ENCODE measurements around the gene CPLX4.

CPLX4 gene, protein sequence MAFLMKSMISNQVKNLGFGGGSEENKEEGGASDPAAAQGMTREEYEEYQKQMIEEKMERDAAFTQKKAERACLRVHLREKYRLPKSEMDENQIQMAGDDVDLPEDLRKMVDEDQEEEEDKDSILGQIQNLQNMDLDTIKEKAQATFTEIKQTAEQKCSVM

DNA sequence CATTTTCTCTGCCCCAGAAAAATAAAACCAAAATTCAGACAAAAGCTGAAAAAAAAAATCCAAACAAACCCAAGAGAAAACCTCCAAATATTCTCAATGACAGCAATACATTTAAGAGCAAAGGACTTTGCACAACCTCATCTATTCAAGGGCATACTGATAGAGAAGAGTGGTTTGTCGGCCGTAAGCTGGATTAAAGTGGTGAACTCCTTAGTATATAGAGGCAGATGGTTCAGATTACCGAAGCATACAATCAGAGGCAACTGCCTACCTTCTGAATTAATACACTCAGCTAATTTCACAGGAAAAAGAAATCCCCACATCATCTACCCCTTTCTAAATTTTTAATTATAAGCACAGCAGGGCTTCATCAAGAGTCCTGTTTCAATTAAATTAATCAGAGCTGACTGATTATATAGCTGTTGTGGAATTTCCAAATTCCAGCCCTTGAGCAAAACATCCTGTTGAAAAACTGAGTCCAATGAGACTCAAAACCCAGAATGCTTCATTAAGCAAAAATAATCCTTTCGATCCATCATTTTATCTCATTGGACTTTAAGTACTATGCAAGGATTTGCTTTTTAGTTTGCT, at the start of gene CPLX4:
CPLX4 (minus strand) TSS at position 190 of the 591 bp plus-strand sequence; CDS start at position 3, 187 bp downstream.
- DNase-seq (ENCODE audit: low read depth): no peak

DNA sequence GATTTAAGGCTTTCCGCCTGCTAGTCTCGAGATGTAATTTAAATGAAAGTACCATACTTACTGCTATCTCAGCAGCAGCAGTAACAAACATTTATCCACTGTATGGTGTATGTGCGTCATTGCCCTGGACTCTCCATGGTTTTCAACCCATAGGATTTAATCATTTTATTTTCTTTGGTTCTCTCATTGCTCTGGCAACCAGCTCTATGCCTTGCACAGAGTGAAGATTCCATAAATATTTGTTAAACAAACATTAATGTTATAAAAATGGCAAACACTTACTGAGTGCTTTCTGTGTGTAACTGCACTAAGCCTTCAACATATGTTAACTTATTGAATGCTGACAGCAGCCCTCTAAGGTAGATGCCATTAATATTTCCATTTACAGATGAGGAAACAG, 41.9 kb upstream of the CPLX4 start:
- DNase-seq (ENCODE audit: low read depth): no peak

DNA sequence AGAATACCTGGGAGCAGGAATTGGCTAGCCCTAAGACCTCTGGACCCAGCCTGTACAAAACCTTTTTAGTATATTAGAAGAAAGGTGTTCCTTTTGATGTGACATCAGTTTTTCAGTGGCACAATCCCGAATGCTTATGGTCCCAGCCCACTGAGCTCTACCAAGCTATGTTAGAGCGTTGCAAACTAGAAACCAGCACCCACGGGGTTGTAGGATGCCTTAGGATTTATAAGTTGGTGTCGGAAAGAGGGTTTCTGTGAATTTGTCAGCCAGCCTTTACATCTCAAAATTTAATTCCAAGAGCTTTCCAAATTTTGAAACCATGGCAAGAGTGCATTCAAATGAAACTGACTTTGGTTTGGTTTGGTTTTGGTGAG, 41.1 kb upstream of the CPLX4 start:
- DNase-seq (ENCODE audit: low read depth): no peak

DNA sequence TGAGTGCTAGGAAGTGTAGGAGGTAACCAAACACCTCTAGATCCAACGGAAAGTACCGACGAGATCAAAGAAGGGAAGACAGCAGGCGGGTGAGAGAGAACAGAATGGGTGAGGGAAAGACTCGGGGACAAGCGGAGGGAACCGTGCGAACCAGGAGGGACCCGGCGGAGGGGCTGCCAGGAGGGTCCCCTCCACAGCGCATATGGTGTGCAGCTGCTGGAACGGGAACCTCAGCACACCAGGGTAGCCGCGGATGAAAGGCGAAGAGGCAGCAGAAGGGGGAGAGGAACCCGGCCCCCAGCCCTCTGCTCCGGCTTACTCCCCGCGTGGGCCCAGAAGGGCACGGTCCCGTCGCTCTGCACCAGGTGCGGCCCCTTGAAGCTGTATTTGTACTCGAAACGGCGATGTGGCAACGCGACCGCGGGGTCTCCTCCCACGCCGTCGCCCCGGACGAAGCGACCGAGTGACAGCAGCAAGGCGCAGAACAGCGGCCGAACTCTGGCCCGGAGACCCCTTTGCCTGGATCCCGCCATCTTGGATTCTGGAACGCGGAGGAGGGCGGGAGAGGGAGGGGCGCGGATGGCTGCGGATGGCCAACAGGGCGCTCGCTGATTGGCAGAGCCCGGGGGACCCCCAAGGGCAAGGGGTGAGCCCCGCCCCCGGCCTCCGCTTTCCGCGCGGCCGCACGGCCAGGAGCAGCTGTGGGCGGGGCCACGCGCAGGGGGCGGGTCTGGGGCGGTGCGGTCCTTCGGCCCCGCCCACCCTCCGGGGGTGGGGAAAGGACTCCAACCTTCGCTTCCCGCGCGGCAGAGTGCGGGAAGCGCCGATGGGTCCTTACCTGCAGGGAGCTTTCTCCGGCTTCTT, 40.5 kb upstream of the CPLX4 start, which contains the start of gene LMAN1:
LMAN1 (minus strand) TSS at position 554 of the 864 bp plus-strand sequence; CDS start at position 533, 21 bp downstream.
- DNase-seq (ENCODE audit: low read depth): peak; percentile 90

DNA sequence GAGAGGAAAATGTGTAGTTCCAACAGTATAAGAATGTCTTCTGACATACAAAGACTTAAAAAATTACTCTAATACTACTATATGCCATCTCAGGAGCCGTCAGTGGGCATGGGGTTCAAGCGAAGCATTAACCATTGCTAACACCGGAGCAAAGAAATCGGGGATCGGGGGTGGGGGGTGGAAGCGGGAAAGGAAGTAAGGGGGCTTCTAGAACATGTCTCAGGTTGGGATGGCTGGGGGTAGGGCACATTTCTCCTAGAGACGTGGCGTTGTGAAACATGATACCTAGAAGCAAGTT, 39.9 kb upstream of the CPLX4 start:
- DNase-seq (ENCODE audit: low read depth): no peak

DNA sequence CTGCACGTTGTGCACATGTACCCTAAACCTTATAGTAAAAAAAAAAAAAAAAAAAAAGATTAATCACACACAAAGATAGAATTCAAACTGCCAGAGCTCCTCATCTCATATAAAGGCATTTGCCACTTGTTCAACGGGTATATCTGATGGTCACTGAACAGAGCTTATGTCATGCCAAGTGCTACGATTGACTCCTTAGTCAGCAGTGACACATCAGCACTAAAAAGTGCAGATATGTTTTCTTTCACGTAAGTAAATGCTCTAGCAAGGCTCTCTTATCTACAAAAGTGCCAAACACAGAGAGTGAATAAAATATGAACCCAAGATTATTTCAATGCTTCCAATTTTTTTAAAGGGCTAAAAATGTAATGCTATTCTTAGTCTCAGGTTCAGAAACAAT, 39.5 kb upstream of the CPLX4 start:
- DNase-seq (ENCODE audit: low read depth): no peak

DNA sequence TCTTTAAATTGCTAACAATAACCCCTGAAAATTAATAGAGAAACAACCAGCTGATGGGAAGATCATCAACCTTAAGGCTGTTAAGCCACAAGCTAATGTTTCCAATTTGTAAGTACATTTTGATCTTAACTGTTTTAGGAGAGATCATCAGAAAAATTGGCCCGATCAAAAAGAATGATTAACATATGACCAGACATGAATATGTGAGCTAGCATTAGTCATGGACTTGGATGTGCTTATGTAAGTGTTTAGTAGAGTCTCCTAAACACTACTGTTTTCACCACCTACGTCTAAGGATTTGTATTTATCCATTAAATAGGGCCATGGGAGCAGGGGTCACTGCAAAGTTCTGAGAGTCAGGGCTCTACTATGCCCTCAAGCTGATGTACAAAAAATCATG, 36.3 kb upstream of the CPLX4 start:
- no peak for DNase-seq (ENCODE audit: low read depth)

DNA sequence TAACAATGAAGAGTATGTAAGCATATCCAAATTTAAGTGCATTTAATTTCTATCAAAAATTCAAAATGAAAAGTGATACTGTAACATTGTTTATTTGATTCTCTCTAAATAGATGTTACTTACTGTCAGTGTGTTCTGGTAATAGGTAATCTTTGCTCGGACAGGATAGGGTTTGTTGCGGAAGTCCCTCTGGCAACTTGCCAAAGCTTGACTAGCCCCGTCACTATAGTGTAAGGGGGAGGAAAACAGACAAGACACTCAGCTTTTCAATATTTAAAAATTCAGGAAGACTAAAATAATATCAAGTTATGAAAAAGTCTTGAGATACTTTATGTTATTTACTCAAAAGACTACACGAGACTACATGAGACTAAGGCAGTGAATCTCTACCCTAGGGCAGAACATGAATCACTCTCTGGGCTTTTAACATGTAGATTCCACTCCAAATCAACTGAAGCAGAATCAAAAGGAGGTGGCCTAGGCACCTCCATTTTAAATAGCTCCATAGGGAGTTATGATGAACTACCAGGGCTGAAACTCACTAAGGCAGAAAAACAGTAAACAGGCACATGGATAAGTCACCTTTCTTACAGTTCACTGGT, 34.7 kb upstream of the CPLX4 start:
- no peak for DNase-seq (ENCODE audit: low read depth)

DNA sequence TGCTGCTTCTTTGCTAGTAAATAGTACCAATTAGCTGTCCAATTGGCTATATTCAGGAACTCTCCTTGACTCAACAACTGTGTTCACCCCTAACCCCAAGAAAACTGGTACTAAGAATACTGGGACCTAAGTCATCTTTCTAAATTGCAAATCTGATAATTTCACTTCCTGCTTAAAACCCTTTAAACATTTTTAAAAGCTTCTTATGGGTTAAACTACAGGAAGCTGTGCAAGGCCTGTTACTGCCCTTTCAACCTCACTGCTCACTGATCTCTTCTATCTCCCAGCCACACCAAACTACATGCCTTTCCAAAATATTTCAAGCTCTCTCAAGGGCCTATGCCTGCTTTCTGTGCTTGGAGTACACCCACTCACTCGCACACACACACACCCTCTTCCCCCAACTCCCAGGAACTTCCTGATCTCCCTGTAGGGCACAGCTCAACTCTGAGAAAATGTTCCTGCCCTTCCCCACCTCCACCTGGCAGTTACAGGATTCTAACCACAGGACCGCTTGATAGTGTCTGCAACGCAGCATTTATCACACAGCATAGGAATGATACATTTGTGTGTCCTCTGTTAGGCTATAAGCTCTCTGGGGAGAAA, 33.9 kb upstream of the CPLX4 start:
- DNase-seq (ENCODE audit: low read depth): no peak

DNA sequence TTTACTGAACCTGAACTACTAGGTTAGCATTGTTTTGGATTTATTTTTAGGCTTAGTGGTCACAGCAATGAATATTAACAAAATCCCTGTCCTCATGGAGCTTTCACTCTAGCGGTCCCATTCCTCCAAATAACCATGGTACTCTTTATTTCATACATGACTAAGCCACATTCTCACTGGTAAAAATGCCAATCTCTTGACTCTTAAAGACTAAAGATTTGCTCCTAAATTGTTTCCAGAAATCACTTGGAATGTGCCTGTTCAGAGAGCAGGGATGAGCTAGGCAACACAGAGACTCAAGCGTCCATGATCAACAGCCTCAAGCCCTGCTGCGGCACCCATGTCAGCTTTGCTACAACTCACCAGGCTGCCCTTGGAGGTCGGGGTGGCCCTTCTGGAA, 27.1 kb upstream of the CPLX4 start:
- no peak for DNase-seq (ENCODE audit: low read depth)

DNA sequence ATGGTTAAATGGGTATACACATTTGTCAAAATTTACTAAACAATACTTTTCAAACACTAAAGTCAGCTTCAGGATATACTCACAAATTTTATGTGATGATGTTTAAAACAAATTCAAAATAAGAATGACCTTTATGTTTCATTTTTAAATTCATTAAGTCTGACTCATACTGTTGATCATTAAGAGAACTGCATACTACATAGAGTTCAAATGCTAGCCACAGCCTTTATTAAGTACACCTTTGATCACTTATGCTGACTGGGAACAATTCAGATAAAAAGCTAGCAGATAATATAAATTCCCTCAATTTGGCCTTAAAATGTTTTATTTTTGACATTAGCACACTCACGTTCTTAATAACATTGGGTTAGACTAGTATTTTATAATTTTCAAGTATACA, 26.5 kb upstream of the CPLX4 start:
- DNase-seq (ENCODE audit: low read depth): no peak

DNA sequence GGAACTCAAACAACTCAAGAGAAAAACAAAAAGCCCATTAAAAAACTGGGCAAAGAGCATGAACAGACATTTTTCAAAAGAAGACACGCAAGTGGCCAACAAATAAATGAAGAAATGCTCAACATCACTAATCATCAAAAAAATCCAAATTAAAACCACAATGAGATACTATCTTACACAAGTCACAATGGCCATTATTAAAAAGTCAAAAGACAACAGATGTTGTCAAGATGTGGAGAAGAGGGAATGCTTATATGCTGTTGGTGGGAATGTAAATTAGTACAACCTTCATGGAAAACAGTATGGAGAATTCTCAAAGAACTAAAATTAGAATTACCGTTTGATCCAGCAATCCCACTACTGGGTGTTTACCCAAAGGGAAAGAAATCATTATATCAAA, 25.5 kb upstream of the CPLX4 start:
- DNase-seq (ENCODE audit: low read depth): no peak

DNA sequence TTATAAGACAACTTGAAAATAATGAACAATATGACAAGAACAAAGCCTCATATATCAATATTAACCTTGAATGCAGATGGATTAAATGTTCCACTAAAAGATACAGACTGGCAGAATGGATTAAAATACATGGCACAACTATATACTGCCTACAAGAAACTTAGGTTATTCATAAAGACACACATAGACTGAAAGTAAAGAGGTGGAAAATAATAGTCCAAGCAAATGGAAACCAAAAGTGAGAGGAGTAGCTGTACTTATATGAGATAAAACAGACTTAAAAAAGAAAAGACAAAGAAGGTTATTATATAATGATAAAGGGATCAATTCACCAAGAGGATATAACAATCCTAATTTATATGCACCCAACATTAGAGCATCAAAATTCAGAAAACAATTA, 22.4 kb upstream of the CPLX4 start:
- DNase-seq (ENCODE audit: low read depth): no peak

DNA sequence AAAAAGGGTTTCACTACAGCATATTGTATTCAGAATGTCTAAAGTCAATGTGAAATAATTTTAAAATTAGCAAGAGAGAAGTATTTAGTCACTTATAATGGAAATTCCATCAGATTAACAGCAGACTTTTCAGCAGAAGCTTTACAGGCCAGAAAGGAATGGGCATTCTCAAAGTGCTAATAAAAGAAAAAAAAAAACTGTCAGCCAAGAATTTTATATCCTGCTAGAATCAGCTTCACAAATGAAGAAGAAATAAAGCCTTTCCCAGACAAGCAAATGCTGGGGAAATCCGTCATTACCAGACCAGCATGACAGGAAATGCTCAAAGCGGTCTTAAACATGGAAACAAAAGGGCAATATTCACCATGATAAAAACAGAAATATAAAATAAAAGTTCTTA, 21.9 kb upstream of the CPLX4 start:
- no peak for DNase-seq (ENCODE audit: low read depth)

DNA sequence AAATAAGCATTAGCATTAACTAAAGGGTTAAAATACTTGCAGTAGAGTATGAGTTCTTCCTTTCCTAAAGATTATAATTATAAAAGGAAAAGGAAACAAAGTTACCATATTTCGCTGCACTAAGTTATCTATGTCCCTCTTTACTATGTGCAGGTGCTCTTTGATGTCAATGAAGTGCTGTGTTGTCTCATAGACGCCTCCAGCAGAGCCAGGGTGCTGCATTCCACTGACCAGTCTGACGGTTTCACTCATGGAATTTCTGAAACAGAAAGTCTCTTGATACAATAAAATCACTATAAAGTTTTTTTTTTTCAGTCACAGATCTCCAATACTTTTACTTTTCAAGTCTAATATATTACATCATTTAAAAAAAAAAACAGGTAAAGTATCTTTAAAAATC, 14.5 kb upstream of the CPLX4 start:
- no peak for DNase-seq (ENCODE audit: low read depth)

DNA sequence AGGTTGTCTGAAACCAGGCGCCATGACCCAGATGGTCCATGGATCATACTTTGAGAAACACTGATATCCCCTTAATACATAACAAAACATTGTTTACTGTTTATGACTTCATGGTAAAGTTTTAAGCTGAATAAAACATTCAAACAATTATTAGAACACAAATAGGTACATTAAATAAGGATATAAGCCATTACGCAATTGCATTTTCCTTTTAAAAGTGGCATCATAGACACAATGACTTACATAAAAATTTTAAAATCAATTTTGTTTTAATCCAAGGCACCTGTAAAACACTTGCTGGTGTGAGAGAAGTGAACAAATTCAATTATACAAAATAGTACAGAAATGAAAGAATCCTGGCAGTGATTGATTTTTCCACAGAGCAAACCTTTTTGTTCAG, 10.2 kb upstream of the CPLX4 start:
- no peak for DNase-seq (ENCODE audit: low read depth)

DNA sequence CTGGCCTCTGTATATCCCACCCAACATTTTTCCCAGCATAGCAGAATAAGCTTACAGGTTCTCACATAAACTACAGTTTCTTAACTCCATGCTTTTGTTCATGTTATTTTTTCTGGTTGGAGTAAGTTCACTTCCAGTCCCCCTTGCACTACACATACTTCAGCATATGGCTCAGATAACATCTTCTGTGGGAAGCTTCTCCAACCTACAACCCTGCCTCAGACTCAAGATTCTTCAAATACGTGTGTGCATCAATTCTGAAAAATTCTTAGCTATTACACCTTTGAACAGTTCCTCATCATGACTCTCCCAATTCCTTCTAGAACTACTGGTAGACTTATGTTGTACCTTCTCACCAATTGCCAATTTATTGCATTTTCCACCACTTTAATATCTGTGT, 7.5 kb upstream of the CPLX4 start:
- DNase-seq (ENCODE audit: low read depth): no peak

DNA sequence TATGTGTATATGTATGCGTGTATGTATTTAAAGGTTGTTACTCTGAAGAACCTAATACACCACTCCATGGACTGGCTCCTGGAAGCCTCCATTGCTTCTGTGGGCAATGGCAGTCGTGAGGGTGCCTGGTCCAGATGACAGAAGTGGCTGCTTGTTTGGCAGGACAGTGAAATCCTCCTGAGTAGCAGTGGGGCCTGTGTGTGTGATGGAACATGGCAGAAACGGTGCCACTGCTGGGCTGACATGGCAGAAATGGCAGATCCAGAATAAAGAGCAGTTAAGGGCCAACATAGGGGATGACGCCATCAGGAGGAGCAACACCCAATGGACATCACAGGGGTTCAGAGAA, 6.1 kb upstream of the CPLX4 start:
- no peak for DNase-seq (ENCODE audit: low read depth)

DNA sequence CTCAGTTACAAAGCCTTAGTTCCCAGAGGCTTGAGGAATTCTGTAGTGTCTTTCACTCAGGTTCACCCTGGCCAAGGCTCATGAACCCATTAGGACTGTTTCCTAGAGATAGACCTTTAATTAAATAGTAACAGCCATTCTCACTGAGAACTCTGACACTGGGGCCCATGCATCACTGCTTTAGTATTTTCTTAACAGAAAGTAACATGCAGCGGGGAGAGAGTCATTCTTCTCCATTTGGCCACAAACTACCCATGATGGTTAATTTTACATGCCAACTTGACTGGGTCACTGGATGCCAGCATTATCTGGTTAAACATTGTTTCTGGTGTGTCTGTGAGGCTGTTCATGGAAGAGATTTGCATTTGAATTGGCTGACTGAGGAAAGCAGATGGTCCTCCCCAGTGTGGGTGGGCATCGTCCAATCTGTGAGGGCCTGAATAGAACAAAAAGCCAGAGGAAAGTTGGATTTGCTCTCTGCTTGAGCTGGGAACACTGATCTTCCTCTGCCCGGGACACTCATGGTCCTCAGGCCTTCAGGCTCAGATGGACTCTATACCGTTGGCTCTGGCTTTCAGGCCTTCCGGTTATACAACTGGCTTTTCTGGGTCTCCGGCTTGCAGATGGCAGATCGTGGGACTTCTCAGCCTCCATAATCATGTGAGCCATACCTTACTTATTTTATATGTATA, 5.6 kb upstream of the CPLX4 start:
- DNase-seq (ENCODE audit: low read depth): no peak

DNA sequence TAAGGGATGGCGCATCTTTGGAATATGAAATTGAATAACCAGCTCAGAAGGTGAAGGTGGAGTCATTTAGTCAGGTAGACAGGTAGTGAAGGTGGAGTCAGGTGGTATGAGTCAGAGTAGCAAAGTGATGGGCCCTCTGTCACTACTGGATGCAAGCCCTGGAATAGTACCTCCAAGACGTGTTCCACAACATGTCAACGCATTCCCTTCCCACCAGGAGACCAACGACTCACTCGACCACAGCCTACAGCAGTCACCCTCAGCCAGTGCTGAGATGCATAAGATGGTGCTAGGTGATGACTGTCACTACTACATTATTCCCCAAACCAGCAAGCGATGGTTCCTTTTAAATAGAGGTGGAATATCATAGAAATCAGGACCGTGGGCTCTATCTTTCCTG, 6.8 kb downstream of the CPLX4 start:
- no peak for DNase-seq (ENCODE audit: low read depth)

DNA sequence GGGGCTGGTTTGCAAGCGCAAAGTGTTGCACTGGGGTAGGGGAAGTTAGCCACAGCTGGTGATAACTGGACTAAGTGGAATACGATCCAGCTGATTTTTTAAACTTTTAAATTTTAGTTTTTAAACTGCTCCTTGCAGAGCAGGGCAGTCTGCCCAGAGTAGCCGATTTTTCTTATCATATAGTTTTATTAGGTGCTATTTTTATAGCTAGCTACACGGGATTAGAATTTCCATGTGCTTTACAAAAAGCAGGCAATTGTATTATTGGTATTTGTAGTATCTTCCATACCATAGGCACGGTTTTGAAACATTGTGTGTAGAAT, 9.6 kb downstream of the CPLX4 start:
- DNase-seq (ENCODE audit: low read depth): no peak

DNA sequence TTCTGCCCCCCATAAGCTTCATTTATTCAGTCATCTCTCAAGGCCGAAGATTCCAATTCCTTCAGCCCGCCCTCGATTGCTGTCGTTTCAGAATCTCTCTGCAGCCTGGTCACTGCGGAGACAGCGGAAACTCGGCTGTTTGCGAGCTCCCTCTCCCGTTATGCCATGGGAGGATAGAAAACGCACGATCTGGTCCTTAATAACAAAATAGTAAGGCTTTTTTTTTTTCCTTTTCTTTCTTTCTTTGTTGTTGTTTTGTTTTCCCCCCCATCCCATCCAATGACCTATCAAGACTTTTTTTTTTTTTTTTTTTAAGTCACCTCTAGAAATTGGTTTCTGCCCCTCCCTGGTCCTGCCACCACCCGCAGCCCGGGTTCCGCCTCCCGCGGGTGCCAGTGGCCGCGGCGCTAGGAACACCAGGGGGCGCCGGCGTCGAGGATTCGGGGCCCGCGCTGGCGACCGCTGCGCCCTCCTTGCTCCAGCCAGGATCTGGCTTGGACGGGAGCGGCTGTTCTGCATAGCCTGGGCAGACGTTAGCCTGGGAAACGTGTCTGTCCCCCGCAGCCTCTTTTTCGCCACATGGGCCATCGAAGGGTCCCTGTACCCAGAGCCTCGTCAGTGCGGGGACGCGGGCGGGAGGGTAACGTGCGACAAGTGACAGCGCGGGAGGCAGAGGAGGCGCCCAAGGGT, 10.1 kb downstream of the CPLX4 start:
- DNase-seq (ENCODE audit: low read depth): peak; percentile 45

Measured in stimulated activated CD8-positive, alpha-beta memory T cell treated with anti-CD3 and anti-CD28 coated beads, Interleukin-12 subunit alpha, Interleukin-12 subunit beta, amount 100 ng/mL, for 4 hours (primary cell).